GM12878 (cell line): ENCODE data around the gene ZNF827. TPM values are rescaled to one million over a fixed set of nuclear protein-coding genes. Genes with fewer than 3 reads are reported as not detected.

Experiments
- ATAC-seq: fragments of 200-7000 bp; cut with Tn5 transposase; 3 replicates; pipeline ENCODE4 v1.9.1; 2020; ENCODE audit warnings: mild to moderate bottlenecking, moderate library complexity
- BruUV-seq: library from RNA; stranded (reverse); fragments of 400-500 nt; replicated peaks from 2 replicates; lab custom pipeline; 2021; lab: Mats Ljungman, UMichigan
- CTCF ChIA-PET: fragments of 300-600 bp; sonication (Branson Sonifier 250); formaldehyde crosslinking; extraction: SDS; loops from one replicate; lab custom pipeline; 2021; ENCODE audit warnings: inconsistent platforms; lab: Yijun Ruan, JAX
- POLR2A ChIA-PET: fragments of 350-600 bp; formaldehyde crosslinking; extraction: SDS; loops from one replicate; lab custom pipeline; 2021; ENCODE audit warnings: inconsistent platforms; lab: Charles Lee
- RAD21 ChIA-PET: fragments of 300-600 bp; sonication (Branson Sonifier 250); formaldehyde crosslinking; loops from one replicate; lab custom pipeline; 2023; ENCODE audit warnings: antibody characterized with exemption; ENCODE audit not compliant: unreplicated experiment; lab: Charles Lee
- SMC1A ChIA-PET: fragments of 300-600 bp; sonication (Branson Sonifier 250); formaldehyde crosslinking; loops from one replicate; lab custom pipeline; 2023; ENCODE audit not compliant: unreplicated experiment, uncharacterized antibody; lab: Charles Lee
- DNase-seq: peaks from one replicate; pipeline ENCODE4 v3.0.0-alpha.2; 2011; ENCODE audit warnings: low read depth, low spot score
- FAIRE-seq: peaks from 3 replicates; lab custom pipeline; 2011; peaks lifted over from hg19 to GRCh38; lab: Jason Lieb, UNC
- H2AFZ ChIP-seq: 2 replicates; pipeline ENCODE4 v1.6.0; 2011; ENCODE audit warnings: low read depth, low read length, control low read depth; ENCODE audit not compliant: control insufficient read depth
- H3K27ac ChIP-seq: 2 replicates; pipeline ENCODE4 v1.5.1; 2011; ENCODE audit warnings: control low read depth; ENCODE audit not compliant: control insufficient read depth, insufficient read depth
- H3K27me3 ChIP-seq, 2 experiments: replicated peaks in 1 of 2; 2 replicates each; pipeline versions ENCODE4 v1.6.0 to v1.6.1; 2011; ENCODE audit warnings: low read length in 1 of 2; ENCODE audit not compliant: control insufficient read depth in 2 of 2, insufficient read depth in 2 of 2
- H3K36me3 ChIP-seq, 2 experiments: 2 replicates each; pipeline ENCODE4 v1.5.1; 2011; ENCODE audit warnings: low read length in 1 of 2; ENCODE audit not compliant: control insufficient read depth in 2 of 2, insufficient read depth in 2 of 2
- H3K4me1 ChIP-seq: 2 replicates; pipeline ENCODE4 v1.6.1; 2011; ENCODE audit warnings: mild to moderate bottlenecking, low read length, moderate library complexity, mixed read lengths; ENCODE audit not compliant: control insufficient read depth, insufficient read depth
- H3K4me2 ChIP-seq: 2 replicates; pipeline ENCODE4 v1.6.0; 2011; ENCODE audit warnings: control low read depth; ENCODE audit not compliant: control insufficient read depth, insufficient read depth
- H3K4me3 ChIP-seq: fragments of 200-600 bp; sonication (generic); 2 replicates; pipeline ENCODE4 v1.5.1; 2016
- H3K79me2 ChIP-seq: 2 replicates; pipeline ENCODE4 v1.6.0; 2011; ENCODE audit warnings: low read length; ENCODE audit not compliant: control insufficient read depth, insufficient read depth
- H3K9ac ChIP-seq: 2 replicates; pipeline ENCODE4 v1.8.0; 2011; ENCODE audit warnings: low read length, control low read depth, mixed read lengths; ENCODE audit not compliant: control insufficient read depth, insufficient read depth
- H3K9me3 ChIP-seq: replicated peaks from 3 replicates; pipeline ENCODE4 v1.5.1; 2011; ENCODE audit warnings: mild to moderate bottlenecking, low read length; ENCODE audit not compliant: control insufficient read depth, insufficient read depth
- H4K20me1 ChIP-seq: 2 replicates; pipeline ENCODE4 v1.6.0; 2011; ENCODE audit not compliant: control insufficient read depth, insufficient read depth
- CHD2 ChIP-seq: IDR thresholded peaks from 2 replicates; pipeline ENCODE4 v1.6.1; 2011; ENCODE audit warnings: low read depth, low read length, improper control_type of control experiment, borderline replicate concordance
- FOXM1 ChIP-seq: IDR thresholded peaks from 2 replicates; pipeline ENCODE4 v1.6.1; 2012; ENCODE audit warnings: low read depth, mild to moderate bottlenecking, inconsistent platforms, low read length, moderate library complexity
- GABPA ChIP-seq: IDR thresholded peaks from 2 replicates; pipeline ENCODE4 v1.6.1; 2014; ENCODE audit warnings: antibody characterized with exemption, low read depth, mild to moderate bottlenecking, inconsistent platforms
- MYB ChIP-seq: fragments of 150-350 bp; IDR thresholded peaks from 2 replicates; pipeline ENCODE4 v1.6.1; 2014; ENCODE audit warnings: mild to moderate bottlenecking, low read depth, low read length, borderline replicate concordance
- NFYB ChIP-seq: IDR thresholded peaks from 2 replicates; pipeline ENCODE4 v1.6.1; 2011; ENCODE audit warnings: low read depth, mild to moderate bottlenecking, low read length, improper control_type of control experiment, moderate library complexity; ENCODE audit not compliant: insufficient read depth
- POLR2A ChIP-seq: IDR thresholded peaks from 2 replicates; pipeline ENCODE4 v1.6.1; 2011; ENCODE audit warnings: low read depth, mild to moderate bottlenecking, low read length
- POLR2AphosphoS2 ChIP-seq: IDR thresholded peaks from 2 replicates; pipeline ENCODE4 v1.6.1; 2011; ENCODE audit warnings: low read depth, mild to moderate bottlenecking, low read length, improper control_type of control experiment, moderate library complexity
- RCOR1 ChIP-seq: conservative IDR thresholded peaks from 2 replicates; pipeline ENCODE4 v1.6.1; 2012; ENCODE audit warnings: low read depth, low read length, improper control_type of control experiment
- SREBF1 ChIP-seq: IDR thresholded peaks from 2 replicates; pipeline ENCODE4 v1.6.1; 2012; ENCODE audit warnings: mild to moderate bottlenecking, low read length
- TCF7 ChIP-seq: IDR thresholded peaks from 2 replicates; pipeline ENCODE4 v1.6.1; 2014; ENCODE audit warnings: antibody characterized with exemption, borderline replicate concordance
- WGBS: methylation state at CpG from one replicate; pipeline ENCODE4 v1.1.6; 2016; ENCODE audit warnings: low lambda C conversion rate; ENCODE audit not compliant: insufficient replicate concordance, insufficient coverage; ENCODE audit errors: missing lambda C conversion rate; 5-methylcytosine and 5-hydroxymethylcytosine counted together
- in situ Hi-C: fragments of 300-500 bp; cut with MboI; formaldehyde crosslinking; loops from 9 replicates; pipeline ENCODE4 v1.14.3; 2018; ENCODE audit warnings: mixed read lengths
- intact Hi-C: fragments of 100-400 bp; cut with micrococcal nuclease; formaldehyde crosslinking; loops from one replicate; pipeline ENCODE4 v1.14.2; 2022; ENCODE audit not compliant: unreplicated experiment
- polyA plus RNA-seq, 11 experiments: library from polyadenylated mRNA; depleted of rRNA in 4 of 11; unstranded in 6 of 11; stranded (reverse) in 5 of 11; fragments of >200 nt; fragmentation: Nextera tagmentation in 4 of 11; fragmentation: Illumina TruSeq in 1 of 11; extraction: Ambion mirVana in 4 of 11; extraction: Trizol in 1 of 11; gene quantifications; 1 replicate in 1 of 11; 2 replicates in 10 of 11; pipeline versions ENCODE4 v1.2.1 to v1.2.3, GENCODE V29; 2011 to 2016; ENCODE audit warnings: inconsistent platforms in 2 of 11, missing spikeins in 2 of 11, low read depth in 1 of 11
- total RNA-seq, 4 experiments: library from RNA; depleted of rRNA in 3 of 4; stranded (reverse); fragments of >200 nt in 3 of 4; fragmentation: Illumina TruSeq in 1 of 4; extraction: Trizol in 1 of 4; gene quantifications; 2 replicates each; pipeline versions ENCODE4 v1.2.1 to v1.2.3, GENCODE V29; 2013 to 2021
- TF ChIP-seq, protein P1 (sequence below): fragments of 450-650 bp; IDR thresholded peaks from 2 replicates; pipeline ENCODE4 v1.6.1; 2017; ENCODE audit warnings: mild to moderate bottlenecking, low read depth, inconsistent platforms; ENCODE audit not compliant: poor library complexity, severe bottlenecking
- TF ChIP-seq, protein P2 (sequence below): fragments of 150-350 bp; IDR thresholded peaks from 2 replicates; pipeline ENCODE4 v1.6.1; 2016; ENCODE audit warnings: low read depth, low read length

The ZNF827 gene
- total and polyA plus RNA-seq, 10 of the 15 experiments (the other 5 are each of a cell fraction or from before 2014, with no cell fraction given): 3.8 to 31.5 (median 13.6) TPM

DNA sequence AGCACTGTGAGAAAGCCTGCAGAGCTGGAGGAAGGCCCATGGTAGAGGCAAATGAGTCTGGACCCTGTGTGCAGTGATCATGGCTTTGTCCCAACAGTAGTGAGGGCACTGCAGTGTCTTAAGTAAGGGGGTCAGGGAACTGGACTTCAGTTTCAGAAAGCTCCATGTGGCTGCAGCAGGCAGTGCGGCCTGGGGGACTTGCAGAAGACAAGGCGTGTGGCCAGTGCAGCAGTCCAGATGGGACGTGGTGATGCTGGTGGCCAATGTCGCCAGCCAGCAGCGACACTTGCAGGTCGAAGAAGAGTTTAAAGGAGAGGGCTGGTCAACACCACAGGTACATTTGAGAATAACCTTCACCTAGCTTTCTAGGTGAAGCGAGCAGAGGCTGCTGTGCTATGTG is 113.4 kb downstream of the ZNF827 start:
- ChIA-PET SMC1A (interaction anchor here (0.9 to 1.4 kb wide), 2 partner anchors 10 to 13 kb away, joined by 3 read pairs; no protein-coding TSS in a partner anchor), POLR2A (no interaction called here), RAD21 (interaction anchor here (0.6 kb wide), 1 partner anchor 408 kb away, joined by 3 read pairs; no protein-coding TSS in a partner anchor), CTCF (interaction anchor here (0.6 kb wide), 1 partner anchor 19 kb away, joined by 3 read pairs; no protein-coding TSS in a partner anchor)
- H3K9ac ChIP-seq: no peak overlapping the region
- H2AFZ ChIP-seq: no peak overlapping the region
- H3K4me1 ChIP-seq: peaks cover 40% of the 10 kb centered on the region
- H3K9me3 ChIP-seq: no peaks in the 10 kb centered on the region
- peaks cover 3 to 35% of the 10 kb centered on the region in 2 experiments for H3K36me3 ChIP-seq
- DNase-seq: no peak
- H3K27ac ChIP-seq: no peak overlapping the region
- peaks cover 3% of the 10 kb centered on the region for H3K79me2 ChIP-seq
- intact Hi-C loops: no loop called here
- in situ Hi-C loops: no loop called here
- ATAC-seq: no peak
- 97% methylated on average over 7 of the region's 7 CpGs for WGBS
- no peak overlapping the region for H3K4me3 ChIP-seq
- TF ChIP-seq POLR2AphosphoS2 (no peak), CHD2 (no peak), RCOR1 (no peak), TCF7 (no peak), POLR2A (peak; percentile 34; the same call in 1 of the 2 replicates), SREBF1 (no peak)
- no peaks in the 10 kb centered on the region for H4K20me1 ChIP-seq
- BruUV-seq: no TSS peak
- no peak overlapping the region for H3K4me2 ChIP-seq
- no peak for FAIRE-seq
- H3K27me3 ChIP-seq: no peaks in the 10 kb centered on the region

DNA sequence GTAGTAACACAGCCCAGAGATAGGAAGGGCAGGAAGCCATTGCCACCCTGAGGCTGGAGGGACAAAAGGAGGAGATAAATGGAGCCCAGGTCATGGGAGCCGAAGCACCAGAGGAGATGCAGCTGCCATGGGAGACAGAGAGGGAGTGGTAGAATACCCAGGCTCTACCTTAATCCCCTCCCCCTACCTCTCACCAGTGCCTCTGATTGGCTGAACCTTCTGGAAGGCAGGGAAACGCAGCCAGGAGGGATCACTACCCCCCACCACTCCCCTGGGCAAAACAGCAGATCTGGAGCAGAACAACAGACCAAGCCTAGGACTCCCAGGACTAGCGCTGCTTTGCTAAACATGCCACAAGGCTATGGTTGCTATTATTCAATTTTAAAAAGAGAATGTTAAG is 114.2 kb downstream of the ZNF827 start:
- no peak for FAIRE-seq
- 78% methylated on average over 3 of the region's 3 CpGs for WGBS
- TF ChIP-seq NFYB (0 out of 2 replicates have a peak, but pooled peaks have one; percentile 40), FOXM1 (no peak), GABPA (no peak), MYB (no peak)
- TF ChIP-seq, protein P1, sequence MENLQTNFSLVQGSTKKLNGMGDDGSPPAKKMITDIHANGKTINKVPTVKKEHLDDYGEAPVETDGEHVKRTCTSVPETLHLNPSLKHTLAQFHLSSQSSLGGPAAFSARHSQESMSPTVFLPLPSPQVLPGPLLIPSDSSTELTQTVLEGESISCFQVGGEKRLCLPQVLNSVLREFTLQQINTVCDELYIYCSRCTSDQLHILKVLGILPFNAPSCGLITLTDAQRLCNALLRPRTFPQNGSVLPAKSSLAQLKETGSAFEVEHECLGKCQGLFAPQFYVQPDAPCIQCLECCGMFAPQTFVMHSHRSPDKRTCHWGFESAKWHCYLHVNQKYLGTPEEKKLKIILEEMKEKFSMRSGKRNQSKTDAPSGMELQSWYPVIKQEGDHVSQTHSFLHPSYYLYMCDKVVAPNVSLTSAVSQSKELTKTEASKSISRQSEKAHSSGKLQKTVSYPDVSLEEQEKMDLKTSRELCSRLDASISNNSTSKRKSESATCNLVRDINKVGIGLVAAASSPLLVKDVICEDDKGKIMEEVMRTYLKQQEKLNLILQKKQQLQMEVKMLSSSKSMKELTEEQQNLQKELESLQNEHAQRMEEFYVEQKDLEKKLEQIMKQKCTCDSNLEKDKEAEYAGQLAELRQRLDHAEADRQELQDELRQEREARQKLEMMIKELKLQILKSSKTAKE: no peak
- TF ChIP-seq, protein P2, sequence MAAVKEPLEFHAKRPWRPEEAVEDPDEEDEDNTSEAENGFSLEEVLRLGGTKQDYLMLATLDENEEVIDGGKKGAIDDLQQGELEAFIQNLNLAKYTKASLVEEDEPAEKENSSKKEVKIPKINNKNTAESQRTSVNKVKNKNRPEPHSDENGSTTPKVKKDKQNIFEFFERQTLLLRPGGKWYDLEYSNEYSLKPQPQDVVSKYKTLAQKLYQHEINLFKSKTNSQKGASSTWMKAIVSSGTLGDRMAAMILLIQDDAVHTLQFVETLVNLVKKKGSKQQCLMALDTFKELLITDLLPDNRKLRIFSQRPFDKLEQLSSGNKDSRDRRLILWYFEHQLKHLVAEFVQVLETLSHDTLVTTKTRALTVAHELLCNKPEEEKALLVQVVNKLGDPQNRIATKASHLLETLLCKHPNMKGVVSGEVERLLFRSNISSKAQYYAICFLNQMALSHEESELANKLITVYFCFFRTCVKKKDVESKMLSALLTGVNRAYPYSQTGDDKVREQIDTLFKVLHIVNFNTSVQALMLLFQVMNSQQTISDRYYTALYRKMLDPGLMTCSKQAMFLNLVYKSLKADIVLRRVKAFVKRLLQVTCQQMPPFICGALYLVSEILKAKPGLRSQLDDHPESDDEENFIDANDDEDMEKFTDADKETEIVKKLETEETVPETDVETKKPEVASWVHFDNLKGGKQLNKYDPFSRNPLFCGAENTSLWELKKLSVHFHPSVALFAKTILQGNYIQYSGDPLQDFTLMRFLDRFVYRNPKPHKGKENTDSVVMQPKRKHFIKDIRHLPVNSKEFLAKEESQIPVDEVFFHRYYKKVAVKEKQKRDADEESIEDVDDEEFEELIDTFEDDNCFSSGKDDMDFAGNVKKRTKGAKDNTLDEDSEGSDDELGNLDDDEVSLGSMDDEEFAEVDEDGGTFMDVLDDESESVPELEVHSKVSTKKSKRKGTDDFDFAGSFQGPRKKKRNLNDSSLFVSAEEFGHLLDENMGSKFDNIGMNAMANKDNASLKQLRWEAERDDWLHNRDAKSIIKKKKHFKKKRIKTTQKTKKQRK: no peak

More for the DNA sequence above, 114.2 kb downstream of the ZNF827 start:
- no TSS peak for BruUV-seq
- ChIA-PET RAD21 (no interaction called here), SMC1A (interaction anchor here (0.9 to 1.4 kb wide), 2 partner anchors 13 to 198 kb away, joined by 3 to 4 read pairs; no protein-coding TSS in a partner anchor), CTCF (interaction anchor here (1.5 kb wide), 1 partner anchor 14 kb away, joined by 3 read pairs; no protein-coding TSS in a partner anchor), POLR2A (no interaction called here)
- peaks cover 3% of the 10 kb centered on the region for H3K79me2 ChIP-seq
- H4K20me1 ChIP-seq: no peaks in the 10 kb centered on the region
- intact Hi-C loops: loop anchor here (1.0 to 5.0 kb wide), 2 partner anchors 16 to 207 kb away; partner anchors contain the start of gene MMAA
- no peak overlapping the region for H3K9ac ChIP-seq
- in situ Hi-C loops: no loop called here
- H3K4me3 ChIP-seq: no peak overlapping the region
- no peak for DNase-seq
- H3K9me3 ChIP-seq: no peaks in the 10 kb centered on the region
- no peak overlapping the region for H3K4me2 ChIP-seq
- peaks cover 38% of the 10 kb centered on the region for H3K4me1 ChIP-seq
- peaks cover 3 to 41% of the 10 kb centered on the region in 2 experiments for H3K36me3 ChIP-seq
- no peak overlapping the region for H2AFZ ChIP-seq
- no peaks in the 10 kb centered on the region for H3K27me3 ChIP-seq
- ATAC-seq: no peak
- H3K27ac ChIP-seq: peak overlapping the region; percentile 74
